GM23338 (cell line): Measurements from ENCODE around the gene TAS2R8. TPM values are rescaled to one million over a fixed set of nuclear protein-coding genes. Genes with fewer than 3 reads are reported as not detected.

Source experiments
- ATAC-seq: fragments of 200-7000 bp; cut with Tn5 transposase; 3 replicates; pipeline ENCODE4 v1.9.1; 2020
- DNase-seq: peaks from one replicate; pipeline ENCODE4 v3.0.0-alpha.2; 2015; ENCODE audit warnings: low spot score
- H2AFZ ChIP-seq: fragments of 200-600 bp; sonication (generic); 2 replicates; pipeline ENCODE4 v1.8.0; 2016; ENCODE audit warnings: antibody characterized with exemption, mild to moderate bottlenecking, moderate library complexity
- H3F3A ChIP-seq: fragments of 200-600 bp; sonication (generic); replicated peaks from 2 replicates; pipeline ENCODE4 v1.8.0; 2017; ENCODE audit warnings: antibody characterized with exemption, mixed run types, low read depth
- H3K27ac ChIP-seq: fragments of 200-600 bp; sonication (generic); 2 replicates; pipeline ENCODE4 v1.6.1; 2016; ENCODE audit warnings: low read depth
- H3K27me3 ChIP-seq: fragments of 200-600 bp; sonication (generic); 2 replicates; pipeline ENCODE4 v1.8.0; 2016; ENCODE audit warnings: mild to moderate bottlenecking, mixed run types, moderate library complexity; ENCODE audit not compliant: insufficient read depth
- H3K36me3 ChIP-seq: fragments of 200-600 bp; sonication (generic); 2 replicates; pipeline ENCODE4 v1.8.0; 2016; ENCODE audit warnings: mild to moderate bottlenecking; ENCODE audit not compliant: insufficient read depth
- H3K4me1 ChIP-seq: fragments of 200-600 bp; sonication (generic); 2 replicates; pipeline ENCODE4 v1.8.0; 2016; ENCODE audit warnings: mild to moderate bottlenecking, moderate library complexity; ENCODE audit not compliant: insufficient read depth
- H3K4me2 ChIP-seq: fragments of 200-600 bp; sonication (generic); 2 replicates; pipeline ENCODE4 v1.7.1; 2017; ENCODE audit warnings: mixed run types
- H3K4me3 ChIP-seq: fragments of 200-600 bp; sonication (generic); 2 replicates; pipeline ENCODE4 v1.6.1; 2016; ENCODE audit warnings: mixed run types
- H3K79me2 ChIP-seq: fragments of 200-600 bp; sonication (generic); replicated peaks from 2 replicates; pipeline ENCODE4 v1.8.0; 2017; ENCODE audit warnings: mild to moderate bottlenecking; ENCODE audit not compliant: insufficient read depth
- H3K9me2 ChIP-seq: fragments of 200-600 bp; sonication (generic); 2 replicates; pipeline ENCODE4 v1.8.0; 2017; ENCODE audit not compliant: insufficient read depth
- H4K20me1 ChIP-seq: fragments of 200-600 bp; sonication (generic); replicated peaks from 2 replicates; pipeline ENCODE4 v1.8.0; 2017; ENCODE audit warnings: mild to moderate bottlenecking; ENCODE audit not compliant: insufficient read depth
- H3K27ac Mint-ChIP-seq: 2 replicates; pipeline ENCODE4 v1.8.0; 2020; ENCODE audit warnings: inconsistent platforms, mild to moderate bottlenecking, moderate library complexity, mixed read lengths
- H3K27me3 Mint-ChIP-seq: 3 replicates; pipeline ENCODE4 v1.8.0; 2022; ENCODE audit warnings: low read depth, mild to moderate bottlenecking, moderate library complexity, mixed read lengths, inconsistent platforms; ENCODE audit not compliant: insufficient read depth, poor library complexity
- H3K36me3 Mint-ChIP-seq: 3 replicates; pipeline ENCODE4 v1.8.0; 2021; ENCODE audit warnings: low read depth, mild to moderate bottlenecking, inconsistent platforms, moderate library complexity, mixed read lengths
- H3K4me1 Mint-ChIP-seq: 3 replicates; pipeline ENCODE4 v1.8.0; 2020; ENCODE audit warnings: mild to moderate bottlenecking, inconsistent platforms, mixed read lengths
- H3K4me3 Mint-ChIP-seq: 3 replicates; pipeline ENCODE4 v1.8.0; 2021; ENCODE audit warnings: moderate library complexity, mild to moderate bottlenecking, inconsistent platforms, mixed read lengths
- H3K9me3 Mint-ChIP-seq: 3 replicates; pipeline ENCODE4 v1.8.0; 2020; ENCODE audit warnings: moderate library complexity, mild to moderate bottlenecking, inconsistent platforms, mixed read lengths
- CTCF ChIP-seq, 2 experiments: fragments of 200-600 bp in 1 of 2; sonication (generic) in 1 of 2; conservative IDR thresholded peaks; 2 replicates each; pipeline versions ENCODE4 v1.5.1 to v1.6.1; 2016 to 2017; ENCODE audit warnings: antibody characterized with exemption in 2 of 2, low read depth in 2 of 2, mild to moderate bottlenecking in 2 of 2, moderate library complexity in 1 of 2
- EZH2 ChIP-seq: fragments of 200-600 bp; sonication (generic); IDR thresholded peaks from one replicate; pipeline ENCODE4 v1.8.0; 2017; ENCODE audit warnings: antibody characterized with exemption, mild to moderate bottlenecking, low read depth; ENCODE audit not compliant: unreplicated experiment
- EZH2phosphoT487 ChIP-seq: fragments of 200-600 bp; sonication (generic); IDR thresholded peaks from one replicate; pipeline ENCODE4 v1.8.1; 2018; ENCODE audit warnings: antibody characterized with exemption; ENCODE audit not compliant: unreplicated experiment
- JUNB ChIP-seq: IDR thresholded peaks from one replicate; pipeline ENCODE4 v1.6.1; 2016; ENCODE audit warnings: antibody characterized with exemption; ENCODE audit not compliant: unreplicated experiment
- REST ChIP-seq: IDR thresholded peaks from one replicate; pipeline ENCODE4 v1.6.1; 2018; ENCODE audit warnings: antibody characterized with exemption; ENCODE audit not compliant: unreplicated experiment
- STAT1 ChIP-seq: IDR thresholded peaks from one replicate; pipeline ENCODE4 v1.6.1; 2016; ENCODE audit warnings: antibody characterized with exemption; ENCODE audit not compliant: unreplicated experiment
- ZNF114 ChIP-seq: fragments of 250-450 bp; sonication (Bioruptor Pico); IDR thresholded peaks from 2 replicates; pipeline ENCODE4 v1.5.0; 2020; ENCODE audit warnings: mild to moderate bottlenecking, moderate library complexity
- ZNF331 ChIP-seq: fragments of 250-450 bp; sonication (Bioruptor Pico); IDR thresholded peaks from 2 replicates; pipeline ENCODE4 v1.5.0; 2020; ENCODE audit warnings: low read depth, mild to moderate bottlenecking, moderate library complexity
- polyA plus RNA-seq: library from polyadenylated mRNA; unstranded; fragments of >200 nt; fragmentation: Nextera tagmentation; extraction: Ambion mirVana; gene quantifications from 2 replicates; pipeline ENCODE4 v1.2.1, GENCODE V29; 2016
- total RNA-seq: library from RNA; depleted of rRNA; stranded (reverse); fragments of >200 nt; shearing (Covaris generic); gene quantifications from 2 replicates; pipeline ENCODE4 v1.2.3, GENCODE V29; 2014
- TF ChIP-seq, protein P1 (sequence below): fragments of 250-450 bp; sonication (Bioruptor Pico); IDR thresholded peaks from 2 replicates; pipeline ENCODE4 v1.5.0; 2020; ENCODE audit warnings: mild to moderate bottlenecking, moderate library complexity

Gene TAS2R8
- total and polyA plus RNA-seq, 2 experiments from 2014 or later: not detected

DNA sequence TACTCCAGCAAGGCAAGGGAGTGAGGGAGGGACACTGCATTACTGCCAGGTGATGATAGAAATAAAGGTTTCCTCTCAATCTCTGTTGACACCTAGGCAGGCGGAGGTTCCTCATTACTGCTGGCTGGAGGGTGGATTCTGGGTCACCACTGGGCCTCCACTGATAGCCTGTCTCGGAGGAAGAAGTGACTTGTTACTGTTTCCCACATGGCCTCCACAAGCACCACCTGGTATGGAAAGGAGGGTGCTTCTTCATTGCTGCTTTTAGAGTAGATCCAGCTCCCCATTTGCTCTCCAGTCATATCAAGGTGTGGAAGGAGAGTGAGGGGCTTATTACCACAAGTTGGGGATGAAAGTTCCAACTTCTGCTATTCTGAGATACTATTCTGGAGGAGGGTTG, 35.8 kb upstream of the TAS2R8 start:
- H4K20me1 ChIP-seq: no peaks in the 10 kb centered on the region
- ATAC-seq: no peak
- no peak overlapping the region for H3K27ac Mint-ChIP-seq
- no peaks in the 10 kb centered on the region for H3F3A ChIP-seq
- DNase-seq: no peak
- no peak overlapping the region for H3K27ac ChIP-seq
- no peaks in the 10 kb centered on the region for H3K27me3 Mint-ChIP-seq
- no peak overlapping the region for H3K4me3 ChIP-seq
- H3K79me2 ChIP-seq: no peaks in the 10 kb centered on the region
- H3K9me2 ChIP-seq: no peaks in the 10 kb centered on the region
- H3K4me3 Mint-ChIP-seq: no peak overlapping the region
- no peaks in the 10 kb centered on the region for H3K36me3 Mint-ChIP-seq
- no peaks in the 10 kb centered on the region for H3K27me3 ChIP-seq
- 0 out of 2 replicates have a peak, but pooled peaks cover 5% of the 10 kb centered on the region for H3K4me1 ChIP-seq
- H3K4me1 Mint-ChIP-seq: peaks cover 12% of the 10 kb centered on the region
- H3K4me2 ChIP-seq: no peak overlapping the region
- no peaks in the 10 kb centered on the region for H3K36me3 ChIP-seq
- no peak overlapping the region for H2AFZ ChIP-seq
- TF ChIP-seq STAT1 (no peak), EZH2phosphoT487 (no peak)
- H3K9me3 Mint-ChIP-seq: no peaks in the 10 kb centered on the region

DNA sequence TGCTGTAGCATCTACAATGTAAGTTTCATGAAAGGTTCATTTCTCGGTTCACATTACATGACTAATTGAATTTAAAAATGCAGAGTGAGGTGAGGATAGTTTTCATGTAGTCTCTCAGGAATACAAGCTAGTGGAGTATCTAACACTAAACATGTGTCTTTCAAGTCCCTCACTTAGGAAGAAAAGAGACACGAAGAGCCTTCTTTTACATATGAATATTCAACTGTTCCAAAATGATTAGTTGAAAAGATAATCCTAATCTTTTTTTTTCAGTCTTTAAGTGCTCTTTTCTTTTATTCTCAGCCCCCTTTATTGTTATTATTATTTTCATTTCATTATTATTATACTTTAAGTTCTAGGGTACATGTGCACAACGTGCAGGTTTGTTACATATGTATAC, 31.4 kb upstream of the TAS2R8 start:
- DNase-seq: no peak
- no peak overlapping the region for H3K4me3 ChIP-seq
- no peak overlapping the region for H2AFZ ChIP-seq
- H3K4me1 ChIP-seq: 0 out of 2 replicates have a peak, but pooled peaks cover under 1% of the 10 kb centered on the region
- Mint-ChIP-seq H3K36me3 (no peaks in the 10 kb centered on the region), H3K27ac (no peak overlapping the region), H3K9me3 (no peaks in the 10 kb centered on the region), H3K4me3 (no peak overlapping the region), H3K4me1 (peaks cover 3% of the 10 kb centered on the region; the same call in 2 of the 3 replicates), H3K27me3 (no peaks in the 10 kb centered on the region)
- no peaks in the 10 kb centered on the region for H3K79me2 ChIP-seq
- H3F3A ChIP-seq: no peaks in the 10 kb centered on the region
- no peaks in the 10 kb centered on the region for H3K36me3 ChIP-seq
- no peak overlapping the region for H3K27ac ChIP-seq
- no peaks in the 10 kb centered on the region for H3K27me3 ChIP-seq
- no peak overlapping the region for H3K4me2 ChIP-seq
- TF ChIP-seq, protein P1, sequence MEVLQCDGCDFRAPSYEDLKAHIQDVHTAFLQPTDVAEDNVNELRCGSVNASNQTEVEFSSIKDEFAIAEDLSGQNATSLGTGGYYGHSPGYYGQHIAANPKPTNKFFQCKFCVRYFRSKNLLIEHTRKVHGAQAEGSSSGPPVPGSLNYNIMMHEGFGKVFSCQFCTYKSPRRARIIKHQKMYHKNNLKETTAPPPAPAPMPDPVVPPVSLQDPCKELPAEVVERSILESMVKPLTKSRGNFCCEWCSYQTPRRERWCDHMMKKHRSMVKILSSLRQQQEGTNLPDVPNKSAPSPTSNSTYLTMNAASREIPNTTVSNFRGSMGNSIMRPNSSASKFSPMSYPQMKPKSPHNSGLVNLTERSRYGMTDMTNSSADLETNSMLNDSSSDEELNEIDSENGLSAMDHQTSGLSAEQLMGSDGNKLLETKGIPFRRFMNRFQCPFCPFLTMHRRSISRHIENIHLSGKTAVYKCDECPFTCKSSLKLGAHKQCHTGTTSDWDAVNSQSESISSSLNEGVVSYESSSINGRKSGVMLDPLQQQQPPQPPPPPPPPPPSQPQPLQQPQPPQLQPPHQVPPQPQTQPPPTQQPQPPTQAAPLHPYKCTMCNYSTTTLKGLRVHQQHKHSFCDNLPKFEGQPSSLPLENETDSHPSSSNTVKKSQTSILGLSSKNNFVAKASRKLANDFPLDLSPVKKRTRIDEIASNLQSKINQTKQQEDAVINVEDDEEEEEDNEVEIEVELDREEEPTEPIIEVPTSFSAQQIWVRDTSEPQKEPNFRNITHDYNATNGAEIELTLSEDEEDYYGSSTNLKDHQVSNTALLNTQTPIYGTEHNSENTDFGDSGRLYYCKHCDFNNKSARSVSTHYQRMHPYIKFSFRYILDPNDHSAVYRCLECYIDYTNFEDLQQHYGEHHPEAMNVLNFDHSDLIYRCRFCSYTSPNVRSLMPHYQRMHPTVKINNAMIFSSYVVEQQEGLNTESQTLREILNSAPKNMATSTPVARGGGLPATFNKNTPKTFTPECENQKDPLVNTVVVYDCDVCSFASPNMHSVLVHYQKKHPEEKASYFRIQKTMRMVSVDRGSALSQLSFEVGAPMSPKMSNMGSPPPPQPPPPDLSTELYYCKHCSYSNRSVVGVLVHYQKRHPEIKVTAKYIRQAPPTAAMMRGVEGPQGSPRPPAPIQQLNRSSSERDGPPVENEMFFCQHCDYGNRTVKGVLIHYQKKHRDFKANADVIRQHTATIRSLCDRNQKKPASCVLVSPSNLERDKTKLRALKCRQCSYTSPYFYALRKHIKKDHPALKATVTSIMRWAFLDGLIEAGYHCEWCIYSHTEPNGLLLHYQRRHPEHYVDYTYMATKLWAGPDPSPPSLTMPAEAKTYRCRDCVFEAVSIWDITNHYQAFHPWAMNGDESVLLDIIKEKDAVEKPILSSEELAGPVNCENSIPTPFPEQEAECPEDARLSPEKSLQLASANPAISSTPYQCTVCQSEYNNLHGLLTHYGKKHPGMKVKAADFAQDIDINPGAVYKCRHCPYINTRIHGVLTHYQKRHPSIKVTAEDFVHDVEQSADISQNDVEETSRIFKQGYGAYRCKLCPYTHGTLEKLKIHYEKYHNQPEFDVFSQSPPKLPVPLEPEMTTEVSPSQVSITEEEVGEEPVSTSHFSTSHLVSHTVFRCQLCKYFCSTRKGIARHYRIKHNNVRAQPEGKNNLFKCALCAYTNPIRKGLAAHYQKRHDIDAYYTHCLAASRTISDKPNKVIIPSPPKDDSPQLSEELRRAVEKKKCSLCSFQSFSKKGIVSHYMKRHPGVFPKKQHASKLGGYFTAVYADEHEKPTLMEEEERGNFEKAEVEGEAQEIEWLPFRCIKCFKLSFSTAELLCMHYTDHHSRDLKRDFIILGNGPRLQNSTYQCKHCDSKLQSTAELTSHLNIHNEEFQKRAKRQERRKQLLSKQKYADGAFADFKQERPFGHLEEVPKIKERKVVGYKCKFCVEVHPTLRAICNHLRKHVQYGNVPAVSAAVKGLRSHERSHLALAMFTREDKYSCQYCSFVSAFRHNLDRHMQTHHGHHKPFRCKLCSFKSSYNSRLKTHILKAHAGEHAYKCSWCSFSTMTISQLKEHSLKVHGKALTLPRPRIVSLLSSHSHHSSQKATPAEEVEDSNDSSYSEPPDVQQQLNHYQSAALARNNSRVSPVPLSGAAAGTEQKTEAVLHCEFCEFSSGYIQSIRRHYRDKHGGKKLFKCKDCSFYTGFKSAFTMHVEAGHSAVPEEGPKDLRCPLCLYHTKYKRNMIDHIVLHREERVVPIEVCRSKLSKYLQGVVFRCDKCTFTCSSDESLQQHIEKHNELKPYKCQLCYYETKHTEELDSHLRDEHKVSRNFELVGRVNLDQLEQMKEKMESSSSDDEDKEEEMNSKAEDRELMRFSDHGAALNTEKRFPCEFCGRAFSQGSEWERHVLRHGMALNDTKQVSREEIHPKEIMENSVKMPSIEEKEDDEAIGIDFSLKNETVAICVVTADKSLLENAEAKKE (CRISPR knock-in tag): no peak
- TF ChIP-seq JUNB: no peak
- TF ChIP-seq ZNF114: no peak
- TF ChIP-seq EZH2: no peak
- no peak for TF ChIP-seq REST
- no peak for TF ChIP-seq ZNF331 (CRISPR knock-in tag)
- no peak for TF ChIP-seq CTCF (conservative IDR thresholded peaks at IDR 0.05; ENCODE audit: low read depth in 2 of 2)
- TF ChIP-seq STAT1: no peak
- H4K20me1 ChIP-seq: no peaks in the 10 kb centered on the region
- ATAC-seq: no peak
- no peaks in the 10 kb centered on the region for H3K9me2 ChIP-seq
